ENCODE measurements around the gene RPP25. TPM values are rescaled to one million over a fixed set of nuclear protein-coding genes. Genes with fewer than 3 reads are reported as not detected.

The RPP25 gene
- total RNA-seq, 2 experiments from 2014 or later = 0.14 to 0.45 TPM

DNA sequence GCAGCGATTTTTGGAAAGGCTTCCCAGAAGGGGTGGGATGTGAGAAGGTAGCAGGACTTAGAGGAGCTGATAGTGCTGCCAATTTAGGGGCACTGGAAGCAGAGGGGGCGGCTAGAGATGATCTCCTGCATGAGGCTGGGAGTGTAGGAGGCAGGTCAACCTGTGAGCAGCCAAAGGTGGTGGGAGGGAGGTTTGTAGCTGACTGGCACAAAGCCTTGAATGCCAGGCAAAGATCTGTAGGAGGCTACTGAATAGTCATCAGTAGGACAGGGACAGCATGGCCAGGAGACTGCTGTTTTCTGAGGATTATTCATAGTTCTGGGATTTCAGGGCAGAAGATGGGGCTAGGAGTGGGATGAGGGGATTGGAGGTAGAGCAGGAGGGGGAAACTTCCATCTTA lies 41.0 kb upstream of the RPP25 start:
- Mint-ChIP-seq H3K4me1 (ENCODE audit: low read depth) (peaks cover 22% of the 10 kb centered on the region), H3K4me3 (peak overlapping the region; percentile 63), H3K27ac (no peak overlapping the region), H3K27me3 (peaks cover 19% of the 10 kb centered on the region), H3K9me3 (no peaks in the 10 kb centered on the region), H3K36me3 (ENCODE audit: low read depth) (no peaks in the 10 kb centered on the region)
- Histone ChIP-seq H3K27me3 (ENCODE audit: control insufficient read depth in 1 of 2, insufficient read depth in 2 of 2, low read length in 2 of 2) (peaks cover 24 to 26% of the 10 kb centered on the region in 2 experiments), H3K4me3 (ENCODE audit: low read length) (no peak overlapping the region), H3K27ac (ENCODE audit: low read depth in 1 of 2, low read length in 2 of 2) (no peak overlapping the region), H3K9me3 (ENCODE audit: control insufficient read depth in 1 of 2, insufficient read depth in 1 of 2, low read length in 2 of 2) (no peaks in the 10 kb centered on the region), H3K36me3 (ENCODE audit: insufficient read depth, low read length) (no peaks in the 10 kb centered on the region), H3K4me1 (ENCODE audit: insufficient read depth, low read length) (peaks cover 16% of the 10 kb centered on the region)
- POLR2A ChIA-PET = no interaction called here
- DNase-seq (no peak), ATAC-seq (ENCODE audit: poor library complexity) (no peak)
- intact Hi-C loops (cut with DNase I, micrococcal nuclease) = loop anchor here (5.0 to 10.0 kb wide), 2 partner anchors 60 to 457 kb away; partner anchors contain the start of genes COX5A (in 1 of the 2) and SIN3A (in 1 of the 2)
- TF ChIP-seq, protein P1, sequence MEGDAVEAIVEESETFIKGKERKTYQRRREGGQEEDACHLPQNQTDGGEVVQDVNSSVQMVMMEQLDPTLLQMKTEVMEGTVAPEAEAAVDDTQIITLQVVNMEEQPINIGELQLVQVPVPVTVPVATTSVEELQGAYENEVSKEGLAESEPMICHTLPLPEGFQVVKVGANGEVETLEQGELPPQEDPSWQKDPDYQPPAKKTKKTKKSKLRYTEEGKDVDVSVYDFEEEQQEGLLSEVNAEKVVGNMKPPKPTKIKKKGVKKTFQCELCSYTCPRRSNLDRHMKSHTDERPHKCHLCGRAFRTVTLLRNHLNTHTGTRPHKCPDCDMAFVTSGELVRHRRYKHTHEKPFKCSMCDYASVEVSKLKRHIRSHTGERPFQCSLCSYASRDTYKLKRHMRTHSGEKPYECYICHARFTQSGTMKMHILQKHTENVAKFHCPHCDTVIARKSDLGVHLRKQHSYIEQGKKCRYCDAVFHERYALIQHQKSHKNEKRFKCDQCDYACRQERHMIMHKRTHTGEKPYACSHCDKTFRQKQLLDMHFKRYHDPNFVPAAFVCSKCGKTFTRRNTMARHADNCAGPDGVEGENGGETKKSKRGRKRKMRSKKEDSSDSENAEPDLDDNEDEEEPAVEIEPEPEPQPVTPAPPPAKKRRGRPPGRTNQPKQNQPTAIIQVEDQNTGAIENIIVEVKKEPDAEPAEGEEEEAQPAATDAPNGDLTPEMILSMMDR (IDR thresholded peaks at IDR 0.05) = no peak
- CTCF ChIA-PET = no interaction called here

DNA sequence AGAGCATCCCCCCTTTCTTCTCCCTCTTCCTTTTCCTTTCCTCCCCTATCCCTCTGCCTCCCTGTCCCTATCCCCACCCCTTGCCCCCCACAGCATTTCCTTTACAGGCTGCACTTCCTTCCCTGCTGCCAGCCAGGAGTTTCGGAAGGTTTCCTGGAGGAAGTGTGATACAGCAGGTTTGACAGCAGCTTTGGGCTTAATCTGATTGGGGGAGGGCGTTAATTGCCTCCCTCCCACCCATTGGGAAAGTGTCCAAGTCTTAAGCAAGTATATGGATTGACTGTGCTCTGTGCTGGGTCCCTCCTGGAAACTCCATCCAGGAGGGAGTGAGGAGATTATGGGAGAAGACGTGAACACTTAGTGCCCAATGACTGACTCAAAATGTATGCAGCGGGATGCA lies 40.6 kb upstream of the RPP25 start:
- intact Hi-C loops (cut with DNase I, micrococcal nuclease) = loop anchor here (5.0 to 10.0 kb wide), 2 partner anchors 60 to 458 kb away; partner anchors contain the start of genes COX5A (in 1 of the 2) and SIN3A (in 1 of the 2)
- ATAC-seq (ENCODE audit: poor library complexity) (no peak), DNase-seq (no peak)
- Histone ChIP-seq H3K27ac (ENCODE audit: low read depth in 1 of 2, low read length in 2 of 2) (no peak overlapping the region), H3K4me1 (ENCODE audit: insufficient read depth, low read length) (peaks cover 16% of the 10 kb centered on the region), H3K36me3 (ENCODE audit: insufficient read depth, low read length) (no peaks in the 10 kb centered on the region), H3K27me3 (ENCODE audit: control insufficient read depth in 1 of 2, insufficient read depth in 2 of 2, low read length in 2 of 2) (peaks cover 24 to 26% of the 10 kb centered on the region in 2 experiments), H3K9me3 (ENCODE audit: control insufficient read depth in 1 of 2, insufficient read depth in 1 of 2, low read length in 2 of 2) (no peaks in the 10 kb centered on the region), H3K4me3 (ENCODE audit: low read length) (no peak overlapping the region)
- POLR2A ChIA-PET = no interaction called here
- Mint-ChIP-seq H3K4me3 (peak overlapping the region; percentile 87), H3K4me1 (ENCODE audit: low read depth) (peaks cover 22% of the 10 kb centered on the region), H3K36me3 (ENCODE audit: low read depth) (no peaks in the 10 kb centered on the region), H3K27me3 (peaks cover 19% of the 10 kb centered on the region), H3K27ac (no peak overlapping the region), H3K9me3 (no peaks in the 10 kb centered on the region)
- CTCF ChIA-PET = no interaction called here
- TF ChIP-seq, protein P1 (IDR thresholded peaks at IDR 0.05) = no peak

DNA sequence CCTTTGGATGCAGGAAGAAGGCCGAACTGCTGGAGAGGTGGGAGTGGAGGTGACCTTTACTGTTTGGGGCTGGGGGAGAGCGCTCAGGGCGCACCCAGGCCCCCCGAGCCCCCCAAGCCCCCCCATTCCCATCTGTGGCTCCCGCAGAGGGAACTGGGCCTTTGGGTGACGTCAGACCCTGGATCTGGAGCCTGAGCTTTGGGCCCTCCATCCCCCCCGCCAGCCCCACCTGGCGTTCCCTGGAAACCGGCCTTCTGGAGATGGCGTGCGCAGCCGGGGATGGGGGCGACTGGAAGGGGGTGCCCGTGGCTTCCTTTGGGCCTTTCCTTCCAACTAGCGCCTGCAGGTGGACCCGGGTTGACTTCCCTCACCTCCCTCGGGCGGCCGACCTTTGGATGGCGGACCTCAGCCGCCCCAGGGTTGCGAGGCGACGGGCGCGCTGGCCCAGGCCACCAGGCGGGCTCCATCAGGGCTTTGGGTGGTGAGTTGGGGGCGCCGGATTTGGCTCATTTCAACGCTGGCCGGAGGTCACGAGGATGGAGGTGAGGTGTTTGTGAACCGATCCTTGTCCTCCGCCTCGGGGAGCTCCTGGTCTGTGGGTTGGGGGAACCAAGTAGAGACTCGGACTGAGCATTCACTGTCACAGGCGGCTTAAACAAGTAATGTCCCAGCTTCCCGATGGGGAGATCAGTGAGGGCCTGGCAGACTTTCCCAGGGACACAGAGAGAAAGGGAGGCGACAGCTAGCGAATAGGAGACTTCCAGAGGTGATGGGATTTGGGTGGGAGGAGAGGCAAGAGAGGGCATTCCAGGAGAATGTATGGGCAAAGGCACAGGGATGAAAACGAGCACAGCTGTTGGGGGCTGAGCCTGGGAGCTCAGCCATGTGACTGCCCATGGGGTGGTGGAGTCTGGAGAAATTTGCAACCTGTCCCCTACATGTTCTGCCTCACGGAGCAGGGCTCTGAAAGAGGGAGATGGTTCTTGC lies 39.5 kb upstream of the RPP25 start:
- DNase-seq (peak in 2 of 14 experiments; percentile 10 to 39), ATAC-seq (ENCODE audit: poor library complexity) (no peak)
- Mint-ChIP-seq H3K9me3 (no peaks in the 10 kb centered on the region), H3K36me3 (ENCODE audit: low read depth) (no peaks in the 10 kb centered on the region), H3K27ac (no peak overlapping the region), H3K4me1 (ENCODE audit: low read depth) (peaks cover 22% of the 10 kb centered on the region), H3K4me3 (peak overlapping the region; percentile 87), H3K27me3 (peaks cover 24% of the 10 kb centered on the region)
- Histone ChIP-seq H3K4me3 (ENCODE audit: low read length) (peak overlapping the region; percentile 75), H3K27ac (ENCODE audit: low read depth in 1 of 2, low read length in 2 of 2) (no peak overlapping the region), H3K36me3 (ENCODE audit: insufficient read depth, low read length) (no peaks in the 10 kb centered on the region), H3K27me3 (ENCODE audit: control insufficient read depth in 1 of 2, insufficient read depth in 2 of 2, low read length in 2 of 2) (peaks cover 24 to 26% of the 10 kb centered on the region in 2 experiments), H3K4me1 (ENCODE audit: insufficient read depth, low read length) (peaks cover 16% of the 10 kb centered on the region), H3K9me3 (ENCODE audit: control insufficient read depth in 1 of 2, insufficient read depth in 1 of 2, low read length in 2 of 2) (no peaks in the 10 kb centered on the region)
- ChIA-PET CTCF (interaction anchor here (0.9 to 1.3 kb wide), 3 partner anchors 17 to 622 kb away, joined by 3 read pairs; no protein-coding TSS in a partner anchor), POLR2A (interaction anchor here (0.7 to 2.6 kb wide), 8 partner anchors 28 to 1065 kb away, joined by 3 to 20 read pairs (median 4); partner anchors contain the start of genes CLK3, IMP3, MAN2C1 and PPCDC)
- intact Hi-C loops (cut with DNase I, micrococcal nuclease) = loop anchor here (1.0 to 10.0 kb wide), 5 partner anchors 28 to 459 kb away; partner anchors contain the start of genes COX5A (in 1 of the 2), CPLX3 (in 1 of the 2), RPP25 (in 1 of the 2) and SIN3A (in 1 of the 2)
- TF ChIP-seq, protein P1 (IDR thresholded peaks at IDR 0.05) = no peak

Measured in CD4-positive, alpha-beta T cell (primary cell).